ENCODE results near the gene CREG2.
"Not testable (repeated sequence)": the region's sequence is repeated elsewhere in the genome, so short reads cannot be mapped to it uniquely, and the experiment has no call there.

Gene CREG2

DNA sequence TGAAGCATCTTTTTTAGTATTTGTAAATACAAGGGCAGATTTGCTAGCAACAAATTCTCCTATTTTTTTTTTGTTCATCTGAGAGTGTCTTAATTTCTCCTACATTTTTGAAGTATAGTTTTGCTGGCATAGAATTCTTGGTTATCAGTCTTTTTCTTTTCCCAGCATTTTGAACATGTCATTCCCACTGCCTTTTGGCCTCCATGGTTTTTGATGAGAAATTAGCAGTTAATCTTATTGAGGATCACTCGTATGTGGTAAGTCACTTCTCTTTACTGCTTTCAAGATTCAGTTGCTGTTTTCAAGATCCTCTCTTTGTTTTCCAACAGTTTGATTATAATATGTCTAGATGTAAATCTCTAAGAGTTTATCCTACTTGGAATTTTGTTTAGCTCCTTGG lies 61.9 kb downstream of the CREG2 start:
- no peak overlapping the region for H3K27ac ChIP-seq (ENCODE audit: low read length)
- H3K27me3 ChIP-seq (replicated peaks; ENCODE audit: insufficient read depth, low read length): no peaks in the 10 kb centered on the region
- no peaks in the 10 kb centered on the region for H3F3A ChIP-seq (ENCODE audit: insufficient read depth, low read length)
- no peaks in the 10 kb centered on the region for H3K9me3 ChIP-seq (replicated peaks; ENCODE audit: insufficient read depth, low read length)
- DNase-seq: no peak
- no peaks in the 10 kb centered on the region for H3K79me2 ChIP-seq (ENCODE audit: low read length)
- no peak overlapping the region for H3K9ac ChIP-seq (ENCODE audit: low read length)
- no peaks in the 10 kb centered on the region for H3K36me3 ChIP-seq (replicated peaks; ENCODE audit: insufficient read depth, low read length)
- no peaks in the 10 kb centered on the region for H4K20me1 ChIP-seq (ENCODE audit: insufficient read depth, low read length)
- no peaks in the 10 kb centered on the region for H3K9me2 ChIP-seq (replicated peaks; ENCODE audit: insufficient read depth, low read length)
- H3K4me2 ChIP-seq (ENCODE audit: low read depth, low read length): no peak overlapping the region
- no peak overlapping the region for H2AFZ ChIP-seq (ENCODE audit: low read length)
- TF ChIP-seq, protein P1, sequence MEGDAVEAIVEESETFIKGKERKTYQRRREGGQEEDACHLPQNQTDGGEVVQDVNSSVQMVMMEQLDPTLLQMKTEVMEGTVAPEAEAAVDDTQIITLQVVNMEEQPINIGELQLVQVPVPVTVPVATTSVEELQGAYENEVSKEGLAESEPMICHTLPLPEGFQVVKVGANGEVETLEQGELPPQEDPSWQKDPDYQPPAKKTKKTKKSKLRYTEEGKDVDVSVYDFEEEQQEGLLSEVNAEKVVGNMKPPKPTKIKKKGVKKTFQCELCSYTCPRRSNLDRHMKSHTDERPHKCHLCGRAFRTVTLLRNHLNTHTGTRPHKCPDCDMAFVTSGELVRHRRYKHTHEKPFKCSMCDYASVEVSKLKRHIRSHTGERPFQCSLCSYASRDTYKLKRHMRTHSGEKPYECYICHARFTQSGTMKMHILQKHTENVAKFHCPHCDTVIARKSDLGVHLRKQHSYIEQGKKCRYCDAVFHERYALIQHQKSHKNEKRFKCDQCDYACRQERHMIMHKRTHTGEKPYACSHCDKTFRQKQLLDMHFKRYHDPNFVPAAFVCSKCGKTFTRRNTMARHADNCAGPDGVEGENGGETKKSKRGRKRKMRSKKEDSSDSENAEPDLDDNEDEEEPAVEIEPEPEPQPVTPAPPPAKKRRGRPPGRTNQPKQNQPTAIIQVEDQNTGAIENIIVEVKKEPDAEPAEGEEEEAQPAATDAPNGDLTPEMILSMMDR (IDR thresholded peaks at IDR 0.05; ENCODE audit: low read length): no peak
- no peak for TF ChIP-seq EZH2 (optimal IDR thresholded peaks at IDR 0.05; ENCODE audit: low read depth, low read length)
- no peak for TF ChIP-seq EZH2phosphoT487 (IDR thresholded peaks at IDR 0.05; ENCODE audit: low read length)
- no peak overlapping the region for H3K4me3 ChIP-seq (ENCODE audit: low read length)
- peaks cover 13% of the 10 kb centered on the region for H3K4me1 ChIP-seq (ENCODE audit: low read length)

DNA sequence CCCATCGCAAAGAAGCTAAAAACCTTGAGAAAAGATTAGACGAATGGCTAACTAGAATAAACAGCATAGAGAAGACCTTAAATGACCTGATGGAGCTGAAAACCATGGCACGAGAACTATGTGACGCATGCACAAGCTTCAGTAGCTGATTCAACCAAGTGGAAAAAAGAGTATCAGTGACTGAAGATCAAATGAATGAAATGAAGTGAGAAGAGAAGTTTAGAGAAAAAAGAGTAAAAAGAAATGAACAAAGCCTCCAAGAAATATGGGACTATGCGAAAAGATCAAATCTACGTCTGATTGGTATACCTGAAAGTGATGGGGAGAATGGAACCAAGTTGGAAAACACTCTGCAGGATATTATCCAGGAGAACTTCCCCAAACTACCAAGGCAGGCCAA lies 70.7 kb downstream of the CREG2 start:
- H3K4me1 ChIP-seq (ENCODE audit: low read length): not testable (repeated sequence)

DNA sequence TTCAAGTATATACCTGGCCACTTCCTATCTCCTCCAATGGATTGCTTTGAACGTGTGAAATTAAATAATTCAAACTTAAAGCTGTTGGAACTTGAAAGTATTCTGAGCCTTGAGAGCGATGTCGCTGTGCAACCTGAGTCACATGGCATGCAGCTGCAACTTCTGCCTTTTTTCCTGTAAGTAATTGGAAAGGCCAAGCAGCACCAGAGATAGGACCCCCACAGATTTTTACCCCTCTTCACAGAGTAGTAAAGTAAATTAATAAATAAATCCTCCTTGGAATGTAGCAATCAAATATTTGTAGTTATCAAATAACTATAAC lies 75.6 kb downstream of the CREG2 start:
- Histone ChIP-seq H3F3A (ENCODE audit: insufficient read depth, low read length) (peaks cover 9% of the 10 kb centered on the region), H4K20me1 (ENCODE audit: insufficient read depth, low read length) (no peaks in the 10 kb centered on the region), H3K4me2 (ENCODE audit: low read depth, low read length) (no peak overlapping the region), H3K9ac (ENCODE audit: low read length) (no peak overlapping the region), H3K79me2 (ENCODE audit: low read length) (peaks cover 17% of the 10 kb centered on the region), H3K36me3 (replicated peaks; ENCODE audit: insufficient read depth, low read length) (no peaks in the 10 kb centered on the region), H3K4me1 (ENCODE audit: low read length) (peaks cover 6% of the 10 kb centered on the region; the same call in 1 of the 2 replicates), H3K4me3 (ENCODE audit: low read length) (no peak overlapping the region), H3K27me3 (replicated peaks; ENCODE audit: insufficient read depth, low read length) (no peaks in the 10 kb centered on the region), H2AFZ (ENCODE audit: low read length) (no peak overlapping the region), H3K27ac (ENCODE audit: low read length) (no peak overlapping the region), H3K9me3 (replicated peaks; ENCODE audit: insufficient read depth, low read length) (no peaks in the 10 kb centered on the region), H3K9me2 (replicated peaks; ENCODE audit: insufficient read depth, low read length) (no peaks in the 10 kb centered on the region)
- TF ChIP-seq, protein P1 (IDR thresholded peaks at IDR 0.05; ENCODE audit: low read length): no peak
- TF ChIP-seq EZH2phosphoT487 (IDR thresholded peaks at IDR 0.05; ENCODE audit: low read length) (no peak), EZH2 (optimal IDR thresholded peaks at IDR 0.05; ENCODE audit: low read depth, low read length) (no peak)
- no peak for DNase-seq

More for the DNA sequence above, 70.7 kb downstream of the CREG2 start:
- H2AFZ ChIP-seq (ENCODE audit: low read length); H3K9me2 ChIP-seq (replicated peaks; ENCODE audit: insufficient read depth, low read length); H3K79me2 ChIP-seq (ENCODE audit: low read length); H3K4me2 ChIP-seq (ENCODE audit: low read depth, low read length); H3K27ac ChIP-seq (ENCODE audit: low read length); H3K27me3 ChIP-seq (replicated peaks; ENCODE audit: insufficient read depth, low read length); H3K4me3 ChIP-seq (ENCODE audit: low read length); DNase-seq; H3K36me3 ChIP-seq (replicated peaks; ENCODE audit: insufficient read depth, low read length); H4K20me1 ChIP-seq (ENCODE audit: insufficient read depth, low read length); H3K9me3 ChIP-seq (replicated peaks; ENCODE audit: insufficient read depth, low read length); H3K9ac ChIP-seq (ENCODE audit: low read length); H3F3A ChIP-seq (ENCODE audit: insufficient read depth, low read length): not testable (repeated sequence)

DNA sequence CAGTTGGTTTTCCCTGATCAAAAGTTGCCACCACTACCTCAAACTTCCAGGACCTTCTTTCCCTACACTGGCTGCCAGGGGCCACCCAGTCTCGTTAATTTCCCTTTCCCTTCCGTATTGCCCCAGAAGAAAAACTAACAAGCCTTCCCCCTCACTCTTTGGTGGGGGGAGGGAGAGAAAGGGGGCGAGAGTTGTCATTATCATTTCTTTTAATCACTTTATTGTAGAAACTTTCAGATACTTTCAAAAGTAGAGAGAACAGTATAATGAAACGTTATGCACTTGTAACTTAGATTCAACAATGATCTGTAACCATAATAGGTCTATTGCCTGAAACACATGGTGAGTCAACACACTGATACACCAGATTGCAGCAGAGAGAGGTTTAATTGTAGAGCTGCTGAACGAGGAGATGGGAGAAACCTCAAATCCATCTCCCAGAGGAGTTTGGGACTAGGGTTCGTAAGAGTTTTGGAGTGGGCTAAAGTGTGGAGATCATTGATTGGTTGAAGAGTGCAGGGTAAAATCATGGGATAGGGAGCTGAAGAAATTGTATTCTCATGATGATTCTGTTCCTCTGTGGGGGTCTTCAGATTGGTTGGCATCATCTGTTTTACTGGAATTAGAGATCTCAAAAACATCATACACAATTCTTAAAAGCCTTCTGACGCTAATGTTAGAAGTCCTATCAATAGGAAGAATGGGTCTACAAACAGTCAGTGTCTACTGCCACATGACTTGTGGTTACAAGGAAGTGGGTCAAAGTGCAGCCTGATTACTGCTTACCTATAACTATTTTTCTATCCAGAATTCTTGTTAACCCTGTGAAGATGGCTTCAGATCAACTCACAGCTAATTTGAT lies 76.2 kb downstream of the CREG2 start:
- Histone ChIP-seq H3K27ac (ENCODE audit: low read length) (no peak overlapping the region), H3K79me2 (ENCODE audit: low read length) (peaks cover 23% of the 10 kb centered on the region), H3K27me3 (replicated peaks; ENCODE audit: insufficient read depth, low read length) (no peaks in the 10 kb centered on the region), H3K4me2 (ENCODE audit: low read depth, low read length) (no peak overlapping the region), H3K36me3 (replicated peaks; ENCODE audit: insufficient read depth, low read length) (no peaks in the 10 kb centered on the region), H4K20me1 (ENCODE audit: insufficient read depth, low read length) (no peaks in the 10 kb centered on the region), H2AFZ (ENCODE audit: low read length) (no peak overlapping the region), H3K4me1 (ENCODE audit: low read length) (peaks cover 6% of the 10 kb centered on the region), H3K9ac (ENCODE audit: low read length) (no peak overlapping the region), H3F3A (ENCODE audit: insufficient read depth, low read length) (peaks cover 15% of the 10 kb centered on the region), H3K4me3 (ENCODE audit: low read length) (no peak overlapping the region), H3K9me3 (replicated peaks; ENCODE audit: insufficient read depth, low read length) (no peaks in the 10 kb centered on the region), H3K9me2 (replicated peaks; ENCODE audit: insufficient read depth, low read length) (no peaks in the 10 kb centered on the region)
- DNase-seq: no peak
- TF ChIP-seq, protein P1 (IDR thresholded peaks at IDR 0.05; ENCODE audit: low read length): no peak
- TF ChIP-seq EZH2 (optimal IDR thresholded peaks at IDR 0.05; ENCODE audit: low read depth, low read length) (no peak), EZH2phosphoT487 (IDR thresholded peaks at IDR 0.05; ENCODE audit: low read length) (no peak)
